ENCODE measurements around the gene TIMM29. TPM values are rescaled to one million over a fixed set of nuclear protein-coding genes. Genes with fewer than 3 reads are reported as not detected.

The TIMM29 gene
- total RNA-seq, 1 donor from 2014 or later, result 44.2 TPM

DNA sequence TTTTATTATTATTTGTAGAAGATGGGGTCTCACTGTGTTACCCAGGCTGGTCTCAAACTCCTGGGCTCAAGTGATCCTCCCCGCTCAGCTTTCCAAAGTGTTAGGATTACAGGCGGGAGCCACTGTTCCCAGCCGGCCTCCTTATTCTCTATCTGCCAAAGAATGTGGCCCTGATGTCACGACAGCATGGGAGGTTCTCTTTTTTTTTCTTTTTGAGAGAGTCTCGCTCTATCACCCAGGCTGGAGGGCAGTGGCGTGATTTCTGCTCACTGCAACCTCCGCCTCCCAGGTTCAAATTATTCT lies 33.7 kb upstream of the TIMM29 start:
- DNase-seq (ENCODE audit: low read depth), result no peak
- H3K36me3 ChIP-seq (ENCODE audit: control insufficient read depth, insufficient read depth, low read length), result no peaks in the 10 kb centered on the region
- H3K27me3 ChIP-seq (ENCODE audit: control insufficient read depth, insufficient read depth, low read length), result no peaks in the 10 kb centered on the region
- H3K4me3 ChIP-seq (ENCODE audit: low read depth, low read length), result no peak overlapping the region
- TF ChIP-seq, protein P1, sequence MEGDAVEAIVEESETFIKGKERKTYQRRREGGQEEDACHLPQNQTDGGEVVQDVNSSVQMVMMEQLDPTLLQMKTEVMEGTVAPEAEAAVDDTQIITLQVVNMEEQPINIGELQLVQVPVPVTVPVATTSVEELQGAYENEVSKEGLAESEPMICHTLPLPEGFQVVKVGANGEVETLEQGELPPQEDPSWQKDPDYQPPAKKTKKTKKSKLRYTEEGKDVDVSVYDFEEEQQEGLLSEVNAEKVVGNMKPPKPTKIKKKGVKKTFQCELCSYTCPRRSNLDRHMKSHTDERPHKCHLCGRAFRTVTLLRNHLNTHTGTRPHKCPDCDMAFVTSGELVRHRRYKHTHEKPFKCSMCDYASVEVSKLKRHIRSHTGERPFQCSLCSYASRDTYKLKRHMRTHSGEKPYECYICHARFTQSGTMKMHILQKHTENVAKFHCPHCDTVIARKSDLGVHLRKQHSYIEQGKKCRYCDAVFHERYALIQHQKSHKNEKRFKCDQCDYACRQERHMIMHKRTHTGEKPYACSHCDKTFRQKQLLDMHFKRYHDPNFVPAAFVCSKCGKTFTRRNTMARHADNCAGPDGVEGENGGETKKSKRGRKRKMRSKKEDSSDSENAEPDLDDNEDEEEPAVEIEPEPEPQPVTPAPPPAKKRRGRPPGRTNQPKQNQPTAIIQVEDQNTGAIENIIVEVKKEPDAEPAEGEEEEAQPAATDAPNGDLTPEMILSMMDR (IDR thresholded peaks at IDR 0.05; ENCODE audit: insufficient read depth, low read length, poor library complexity, severe bottlenecking), result no peak

DNA sequence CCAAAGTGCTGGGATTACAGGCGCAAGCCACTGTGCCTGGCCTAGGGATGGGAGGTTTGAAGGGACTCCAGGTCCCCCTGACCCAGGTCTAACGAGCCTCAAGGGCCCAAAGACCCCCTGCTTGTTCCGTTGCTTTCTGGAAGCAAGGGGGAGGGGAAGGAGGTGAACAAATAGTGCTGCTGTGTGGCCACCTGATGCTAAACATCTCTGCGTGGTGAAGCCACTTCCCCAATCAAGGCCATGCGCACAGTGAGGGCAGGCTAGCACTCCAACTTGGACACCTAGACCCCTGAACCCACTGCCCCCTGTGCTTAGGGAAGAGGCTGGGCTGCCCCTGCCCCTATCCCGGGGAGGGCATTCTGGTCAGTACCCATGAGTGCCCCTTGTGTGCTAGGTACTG lies 33.2 kb upstream of the TIMM29 start:
- Histone ChIP-seq H3K4me3 (ENCODE audit: low read depth, low read length) (no peak overlapping the region), H3K36me3 (ENCODE audit: control insufficient read depth, insufficient read depth, low read length) (no peaks in the 10 kb centered on the region), H3K27me3 (ENCODE audit: control insufficient read depth, insufficient read depth, low read length) (no peaks in the 10 kb centered on the region)
- TF ChIP-seq, protein P1 (IDR thresholded peaks at IDR 0.05; ENCODE audit: insufficient read depth, low read length, poor library complexity, severe bottlenecking), result no peak
- DNase-seq (ENCODE audit: low read depth), result no peak

DNA sequence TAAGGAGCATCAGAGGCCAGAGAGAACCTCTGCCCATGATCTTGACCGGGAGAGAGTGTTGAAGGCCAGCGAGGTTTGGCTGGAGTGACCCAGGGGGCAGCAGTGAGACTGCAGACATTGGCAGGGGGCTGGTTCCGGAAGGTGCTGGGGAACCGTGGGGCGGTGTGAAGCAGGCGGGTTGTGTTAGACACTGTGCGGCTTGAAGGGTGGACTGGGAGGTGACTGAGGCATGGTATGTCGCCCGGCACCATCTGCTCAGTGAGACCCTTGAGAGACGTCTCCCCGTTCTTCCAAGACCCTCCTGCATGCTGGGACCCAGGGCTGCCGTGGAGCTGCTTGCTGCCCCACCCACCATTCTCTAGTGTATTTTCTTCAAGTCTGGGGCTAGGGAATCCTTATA lies 32.7 kb upstream of the TIMM29 start:
- H3K4me3 ChIP-seq (ENCODE audit: low read depth, low read length), result no peak overlapping the region
- H3K36me3 ChIP-seq (ENCODE audit: control insufficient read depth, insufficient read depth, low read length), result no peaks in the 10 kb centered on the region
- TF ChIP-seq, protein P1 (IDR thresholded peaks at IDR 0.05; ENCODE audit: insufficient read depth, low read length, poor library complexity, severe bottlenecking), result peak; percentile 22
- H3K27me3 ChIP-seq (ENCODE audit: control insufficient read depth, insufficient read depth, low read length), result no peaks in the 10 kb centered on the region
- DNase-seq (ENCODE audit: low read depth), result no peak

DNA sequence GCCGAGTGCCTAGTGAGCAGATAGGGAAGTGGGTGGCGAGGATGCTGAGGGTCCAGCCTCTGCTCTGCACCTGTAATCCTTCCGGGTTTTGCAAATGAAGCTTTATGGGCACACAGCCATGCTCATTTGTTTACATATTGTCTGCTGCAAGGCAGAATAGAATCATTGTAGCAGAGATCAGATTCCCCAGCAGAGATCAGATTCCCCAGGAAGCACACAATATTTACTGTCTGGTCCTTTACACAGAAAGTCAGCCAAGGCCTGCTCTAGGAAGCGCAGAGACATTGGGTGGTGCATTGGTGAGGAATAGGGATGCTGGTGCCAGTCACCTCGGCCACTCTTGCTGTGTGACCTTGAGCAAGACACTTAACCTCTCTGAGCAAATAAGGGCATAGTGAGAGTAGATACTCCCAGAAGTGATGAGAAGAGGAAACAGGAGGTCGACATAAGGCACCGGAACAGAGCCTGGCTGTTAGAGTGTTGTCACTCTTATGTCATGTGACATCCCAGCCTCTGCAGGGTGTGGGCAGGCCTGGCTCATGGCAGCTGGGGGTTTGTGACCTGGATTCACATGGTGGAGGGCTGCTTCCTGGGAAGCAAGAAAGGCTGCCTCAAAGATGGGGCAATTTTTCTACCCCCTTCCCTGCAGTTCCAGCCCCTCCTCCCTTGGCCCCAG lies 31.6 kb upstream of the TIMM29 start:
- H3K27me3 ChIP-seq (ENCODE audit: control insufficient read depth, insufficient read depth, low read length), result no peaks in the 10 kb centered on the region

GRCh38 chr19:10898633-10899032 lies 30.0 kb upstream of the TIMM29 start:
- no peaks in the 10 kb centered on the region for H3K27me3 ChIP-seq (ENCODE audit: control insufficient read depth, insufficient read depth, low read length)
- H3K4me3 ChIP-seq (ENCODE audit: low read depth, low read length), result no peak overlapping the region
- no peak for DNase-seq (ENCODE audit: low read depth)

More for the DNA sequence above, 31.6 kb upstream of the TIMM29 start:
- DNase-seq (ENCODE audit: low read depth), result no peak
- TF ChIP-seq, protein P1 (IDR thresholded peaks at IDR 0.05; ENCODE audit: insufficient read depth, low read length, poor library complexity, severe bottlenecking), result no peak
- Histone ChIP-seq H3K36me3 (ENCODE audit: control insufficient read depth, insufficient read depth, low read length) (no peaks in the 10 kb centered on the region), H3K4me3 (ENCODE audit: low read depth, low read length) (no peak overlapping the region)

More at GRCh38 chr19:10898633-10899032, 30.0 kb upstream of the TIMM29 start:
- no peaks in the 10 kb centered on the region for H3K36me3 ChIP-seq (ENCODE audit: control insufficient read depth, insufficient read depth, low read length)
- TF ChIP-seq, protein P1 (IDR thresholded peaks at IDR 0.05; ENCODE audit: insufficient read depth, low read length, poor library complexity, severe bottlenecking), result no peak
